Left renal cortex interstitium (tissue), 4 donors: Measurements from ENCODE around the gene IFI35. TPM values are rescaled to one million over a fixed set of nuclear protein-coding genes. Genes with fewer than 3 reads are reported as not detected.
A peak's percentile ranks its signal among the peaks of the same experiment; 100 is the strongest.

Experiments
- DNase-seq, 4 donors: peaks; one replicate each; pipeline ENCODE4 v3.0.0-alpha.2; 2013; ENCODE audit warnings: low read depth in 4 of 4, low spot score in 2 of 4, missing footprints in 1 of 4
- polyA plus RNA-seq, 4 donors: library from polyadenylated mRNA; unstranded; fragments of 120-200 nt; gene quantifications; one replicate each; pipeline ENCODE4 v1.2.1, GENCODE V29; 2013; ENCODE audit not compliant: insufficient read length in 4 of 4

IFI35 gene
- polyA plus RNA-seq, 4 donors: 9.9 to 12.5 (median 11.3) TPM

DNA sequence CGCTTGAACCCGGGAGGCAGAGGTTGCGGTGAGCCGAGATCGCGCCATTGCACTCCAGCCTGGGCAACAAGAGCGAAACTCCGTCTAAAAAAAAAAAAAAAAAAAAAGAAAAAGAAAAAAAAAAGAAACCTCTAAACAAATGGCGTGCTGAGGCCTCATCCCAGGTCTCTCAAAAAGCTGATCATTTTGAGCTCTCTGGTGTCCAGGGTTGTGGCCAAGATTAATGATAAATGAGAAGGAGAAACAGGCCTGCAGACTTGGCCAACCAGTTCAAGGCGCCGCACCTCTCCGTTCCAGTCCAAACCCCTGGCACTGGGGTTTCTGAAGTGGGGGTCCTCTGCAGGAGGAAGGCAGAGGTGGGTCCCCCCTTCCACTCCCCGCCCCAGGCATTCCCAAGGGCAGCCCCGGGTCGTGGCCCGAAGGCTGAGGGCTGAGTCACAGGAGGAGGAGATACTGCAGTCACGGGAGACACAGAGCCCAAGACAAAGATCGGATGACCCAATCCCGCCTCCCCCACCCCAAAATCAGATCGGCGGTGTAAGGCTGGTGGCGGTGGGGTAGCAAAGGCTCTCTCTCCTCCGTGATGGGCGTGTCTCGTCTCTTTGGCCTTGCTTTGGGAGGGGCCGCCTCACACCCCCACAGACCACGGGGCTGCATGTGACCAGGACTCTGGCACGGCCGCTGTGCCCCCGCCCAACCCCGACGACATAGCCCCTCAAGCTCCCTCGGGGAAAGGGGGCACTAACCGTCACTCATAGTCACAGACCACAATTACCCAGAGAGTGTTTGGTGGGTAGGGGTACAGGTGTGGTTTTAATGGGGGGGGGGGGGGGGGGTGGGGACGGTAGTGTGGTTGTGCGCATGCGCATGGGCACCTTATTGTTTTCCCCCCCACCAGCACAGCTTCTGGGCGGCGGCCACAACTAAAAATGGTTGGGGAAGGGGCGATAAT lies 14.5 kb downstream of the IFI35 start:
- DNase-seq: no peak

DNA sequence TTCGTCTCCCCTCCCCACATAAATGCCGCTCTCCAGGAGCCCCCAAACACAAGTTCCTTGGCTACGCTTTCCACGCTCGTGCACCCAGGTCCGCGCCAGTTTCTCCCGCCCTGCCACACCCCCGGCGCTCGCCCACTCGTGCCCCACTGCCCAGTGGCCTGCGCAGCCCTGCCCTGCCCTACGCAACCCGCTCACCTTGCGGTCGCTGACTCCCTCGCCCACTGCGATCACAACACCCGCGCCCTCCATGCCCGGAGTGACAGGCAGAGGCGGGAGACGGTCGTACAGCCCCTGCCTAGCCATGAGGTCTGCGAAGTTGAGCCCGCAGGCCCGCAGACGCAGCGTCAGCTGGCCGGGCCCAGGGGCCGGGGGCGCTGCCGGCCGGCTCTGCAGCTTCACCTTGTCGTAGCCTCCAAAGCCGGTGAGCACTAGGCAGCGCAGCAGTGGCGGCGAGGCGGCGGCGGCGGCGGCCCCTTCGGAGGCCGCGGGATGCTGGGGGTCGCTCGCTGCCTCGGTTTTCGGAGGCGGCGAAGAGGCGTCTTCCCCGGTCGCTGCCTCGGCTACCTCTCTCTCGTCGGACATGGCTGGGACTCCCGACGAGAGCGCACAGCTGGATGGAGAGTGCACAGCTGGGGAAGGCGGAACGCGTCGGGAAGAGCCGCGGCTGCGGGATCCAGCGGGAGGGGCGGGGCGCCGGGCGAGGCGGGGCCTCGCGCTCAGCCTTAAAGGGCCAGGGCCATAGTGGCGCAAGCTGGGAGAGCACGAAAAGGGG lies 15.3 kb downstream of the IFI35 start, which contains the start of gene VAT1:
Gene VAT1 (minus strand): TSS at position 645 of the 772 bp plus-strand sequence. CDS start 63 bp downstream, at position 582.
- peak in 1 of 4 donors; percentile 72 for DNase-seq

DNA sequence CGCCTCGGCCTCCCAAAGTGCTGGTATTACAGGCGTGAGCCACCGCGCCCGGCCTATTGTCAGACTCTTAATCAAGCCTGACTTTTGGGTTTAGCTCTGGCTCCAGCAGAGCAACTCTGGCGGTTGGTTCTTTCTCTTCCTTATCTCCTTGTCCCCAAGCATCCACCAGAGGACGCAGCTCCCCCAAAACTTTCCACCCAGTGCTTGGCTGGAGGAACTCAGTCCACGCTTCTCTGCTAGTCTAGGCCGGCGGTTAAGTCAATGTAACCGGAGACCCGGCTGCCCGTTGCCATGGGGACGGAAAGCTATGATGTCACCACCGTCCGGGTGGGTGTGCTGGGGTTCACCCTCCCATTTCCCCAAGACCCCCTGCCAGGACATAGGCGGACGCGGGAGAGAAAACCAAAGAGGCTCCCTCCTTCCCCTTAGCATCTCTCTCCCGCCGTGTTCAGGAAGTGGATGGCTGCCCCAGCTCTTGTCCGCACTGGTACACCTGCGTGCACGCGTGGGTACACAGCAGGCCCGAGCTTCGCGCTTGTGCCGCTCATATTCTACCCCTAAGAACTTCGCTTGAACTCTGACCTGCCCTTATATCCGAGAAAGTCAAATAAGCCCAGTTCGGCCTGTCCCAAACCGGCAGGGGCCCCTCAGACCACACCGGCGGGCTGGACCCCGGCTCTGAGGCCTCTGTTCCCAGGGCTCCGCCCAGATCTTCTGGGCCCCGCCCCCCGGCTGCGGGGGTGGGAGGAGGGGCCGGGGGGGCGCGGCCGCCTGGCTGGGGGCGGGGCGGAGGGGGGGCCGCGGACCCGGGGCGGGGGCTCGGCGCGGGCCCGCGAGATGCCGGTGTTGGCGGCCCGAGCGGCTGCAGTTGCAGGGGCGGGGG lies 18.1 kb downstream of the IFI35 start, which contains the start of gene RND2:
Gene RND2 (plus strand): TSS at position 825 of the 883 bp plus-strand sequence. CDS start 117 bp downstream, outside the sequence.
- peak; percentile 84 to 93 (median 87) for DNase-seq

DNA sequence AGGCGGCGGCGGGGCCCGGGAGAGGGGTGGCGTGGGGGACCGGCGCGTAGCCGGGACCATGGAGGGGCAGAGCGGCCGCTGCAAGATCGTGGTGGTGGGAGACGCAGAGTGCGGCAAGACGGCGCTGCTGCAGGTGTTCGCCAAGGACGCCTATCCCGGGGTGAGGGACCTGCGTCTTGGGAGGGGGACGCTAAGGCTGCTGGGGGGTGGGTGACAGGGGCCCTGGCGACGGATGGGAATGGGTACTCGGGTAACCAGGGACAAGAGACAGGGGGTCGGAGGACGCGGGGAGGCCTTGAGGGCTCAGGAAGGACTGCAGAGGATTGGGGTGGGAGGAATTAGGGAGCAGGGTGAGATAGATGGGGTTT lies 18.7 kb downstream of the IFI35 start:
- no peak for DNase-seq

DNA sequence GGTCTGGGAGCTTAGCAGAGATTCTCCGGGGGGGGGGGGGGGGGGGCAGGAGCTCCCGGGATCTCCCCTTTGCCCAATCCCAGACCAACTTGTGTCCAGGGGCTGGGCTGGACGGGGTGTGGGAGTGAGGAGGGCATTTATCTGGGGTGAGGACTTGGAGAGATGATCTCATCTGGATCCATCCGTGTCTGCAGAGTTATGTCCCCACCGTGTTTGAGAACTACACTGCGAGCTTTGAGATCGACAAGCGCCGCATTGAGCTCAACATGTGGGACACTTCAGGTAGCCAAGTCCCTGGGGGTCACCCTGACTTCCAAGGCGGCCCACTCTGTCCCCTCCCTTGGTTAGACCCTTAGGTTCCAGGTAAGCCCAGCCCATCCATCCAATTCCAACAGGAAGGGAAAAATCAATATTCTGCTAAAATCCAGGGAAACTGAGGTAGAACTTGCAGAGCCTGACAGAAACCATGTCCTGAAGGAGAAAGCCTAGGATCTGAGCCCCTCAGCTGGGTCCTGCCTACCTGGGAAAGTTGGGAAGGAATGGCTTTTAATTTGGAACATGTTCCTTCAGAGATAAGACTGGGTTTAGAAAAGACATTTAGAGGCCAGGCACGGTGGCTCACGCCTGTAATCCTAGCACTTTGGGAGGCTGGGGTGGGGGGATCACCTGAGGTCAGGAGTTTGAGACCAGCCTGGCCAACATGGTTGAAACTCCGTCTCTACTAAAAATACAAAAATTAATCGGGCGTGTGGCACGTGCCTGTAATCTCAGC lies 19.4 kb downstream of the IFI35 start:
- DNase-seq: no peak

- no peak for DNase-seq
These were observed 20.0 kb downstream of the IFI35 start for GRCh38 chr17:43026595-43026994.

DNA sequence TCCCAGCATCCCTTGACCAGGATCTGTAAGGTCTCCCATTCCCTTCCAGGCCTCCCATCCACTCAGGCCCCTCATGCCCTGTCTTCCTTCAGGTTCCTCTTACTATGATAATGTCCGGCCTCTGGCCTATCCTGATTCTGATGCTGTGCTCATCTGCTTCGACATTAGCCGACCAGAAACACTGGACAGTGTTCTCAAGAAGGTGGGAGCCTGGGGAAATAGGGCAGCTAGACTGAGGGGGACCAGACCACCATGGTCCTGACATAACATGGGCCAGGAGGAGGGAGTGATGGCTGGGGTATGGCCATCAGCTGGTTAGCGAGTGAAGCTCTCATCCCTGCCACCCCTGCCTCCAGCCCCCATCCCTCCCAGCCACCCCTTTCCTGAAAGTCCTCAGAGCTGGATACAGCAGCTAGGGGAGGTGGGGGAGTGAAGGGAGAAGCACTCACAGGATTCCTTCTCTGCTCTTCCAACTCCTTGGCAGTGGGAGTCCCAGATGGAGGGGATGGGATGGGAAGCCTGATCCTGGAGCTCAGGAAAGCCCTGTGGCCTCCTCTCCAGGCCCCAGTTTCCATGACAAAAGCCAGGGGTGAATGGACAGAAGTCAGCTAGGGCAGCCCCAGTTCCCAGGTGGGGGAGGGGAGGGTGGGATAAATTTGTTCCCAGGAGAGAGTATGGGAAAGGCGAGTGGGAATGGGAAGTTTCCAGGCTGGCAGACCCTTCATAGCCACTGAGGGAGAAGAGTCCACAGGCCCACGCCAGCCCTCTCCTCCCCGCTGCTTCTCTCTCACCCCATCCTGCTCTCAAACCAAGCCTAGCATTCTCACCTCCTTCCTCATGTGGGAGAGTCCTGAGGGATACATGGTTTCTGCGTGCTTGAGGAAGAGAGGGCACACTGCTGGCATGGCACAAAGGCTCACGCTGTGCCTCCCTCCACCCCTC lies 20.8 kb downstream of the IFI35 start:
- DNase-seq: no peak

GRCh38 chr17:43028221-43028861 lies 21.8 kb downstream of the IFI35 start:
- DNase-seq: no peak

GRCh38 chr17:43030137-43030767 lies 23.7 kb downstream of the IFI35 start:
- no peak for DNase-seq

DNA sequence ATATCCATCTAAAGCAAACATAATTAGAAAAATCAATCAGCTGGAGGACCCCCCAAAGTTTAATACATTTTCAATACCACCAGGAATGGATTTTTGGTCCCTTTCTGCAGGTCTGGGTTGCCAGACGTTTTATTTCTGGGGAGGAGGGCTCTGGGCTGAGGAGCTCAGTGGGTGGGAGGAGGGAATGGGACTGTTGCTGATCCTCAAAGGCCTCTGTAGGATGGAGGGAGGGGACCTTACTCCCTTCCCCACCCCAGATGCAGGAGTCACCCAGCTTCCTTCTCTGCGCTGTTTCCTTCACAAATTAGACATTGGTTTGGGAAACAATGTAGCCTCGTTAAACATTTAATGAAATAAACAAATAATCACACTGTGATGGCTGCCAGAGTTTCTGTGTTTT lies 25.1 kb downstream of the IFI35 start:
- DNase-seq: no peak

DNA sequence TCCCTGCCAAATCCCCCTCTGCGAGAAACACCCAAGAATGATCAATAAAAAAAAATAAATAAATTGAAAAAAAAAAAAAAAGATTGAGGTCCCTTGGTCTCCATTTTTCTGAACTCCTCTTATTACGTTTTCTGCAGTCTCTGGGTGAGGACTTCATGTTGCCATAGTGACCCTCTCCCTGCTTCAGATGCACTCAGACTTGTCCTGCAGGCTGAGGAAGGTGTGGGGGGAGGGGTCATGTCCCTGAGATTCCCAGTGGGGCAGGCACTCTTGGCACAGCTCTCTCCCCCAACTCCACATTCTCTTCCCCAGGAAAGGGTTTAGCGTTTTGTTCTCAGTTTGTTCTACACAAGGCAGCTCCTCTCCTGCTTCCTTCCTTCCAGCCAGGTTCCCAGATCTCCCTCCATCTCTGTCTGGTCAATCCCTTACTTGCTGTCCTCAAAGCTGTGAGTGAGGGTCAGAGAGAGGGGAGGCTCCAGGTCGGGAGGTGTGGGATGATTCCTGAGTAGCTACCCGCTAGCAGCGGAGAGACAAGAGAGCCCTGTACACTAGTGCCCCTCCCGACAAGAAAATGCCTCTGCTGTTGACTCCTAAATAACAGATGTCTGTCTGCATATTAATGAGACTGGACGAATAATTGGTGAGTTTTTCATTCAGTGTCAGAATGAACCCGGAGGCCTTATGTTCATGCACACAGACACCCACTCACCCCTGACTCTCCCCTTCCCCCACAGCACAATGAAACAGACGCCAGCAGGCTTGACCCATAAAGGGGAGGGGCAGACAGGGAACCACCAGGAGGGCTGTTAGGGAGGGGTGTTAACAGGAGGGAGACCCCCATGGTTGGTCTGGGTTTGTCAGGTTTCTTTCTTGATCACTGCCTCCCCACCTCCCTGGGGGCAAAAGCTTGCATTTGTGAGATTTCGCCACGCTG lies 27.6 kb downstream of the IFI35 start:
- DNase-seq: no peak

- no peak for DNase-seq
These were observed 28.3 kb downstream of the IFI35 start for GRCh38 chr17:43034894-43035293.

DNA sequence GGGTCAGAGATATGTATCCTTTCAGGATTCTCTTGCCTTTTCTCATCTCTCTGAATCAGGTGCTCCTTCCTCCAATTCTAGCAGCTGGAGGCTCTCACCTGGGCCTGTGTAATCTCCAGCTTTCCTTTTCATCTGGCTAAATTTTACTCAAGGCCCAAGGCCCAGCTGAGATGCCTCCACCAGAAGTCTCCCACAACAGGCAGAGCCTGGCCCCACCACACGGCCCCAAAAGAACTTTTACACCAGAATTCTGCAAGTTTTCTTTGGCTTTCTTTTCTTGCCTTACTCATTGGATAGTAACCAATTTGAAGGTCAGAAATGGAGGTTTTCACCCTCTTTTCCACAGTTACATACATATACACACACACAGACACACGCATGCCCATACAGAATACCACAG lies 33.1 kb downstream of the IFI35 start:
- no peak for DNase-seq

DNA sequence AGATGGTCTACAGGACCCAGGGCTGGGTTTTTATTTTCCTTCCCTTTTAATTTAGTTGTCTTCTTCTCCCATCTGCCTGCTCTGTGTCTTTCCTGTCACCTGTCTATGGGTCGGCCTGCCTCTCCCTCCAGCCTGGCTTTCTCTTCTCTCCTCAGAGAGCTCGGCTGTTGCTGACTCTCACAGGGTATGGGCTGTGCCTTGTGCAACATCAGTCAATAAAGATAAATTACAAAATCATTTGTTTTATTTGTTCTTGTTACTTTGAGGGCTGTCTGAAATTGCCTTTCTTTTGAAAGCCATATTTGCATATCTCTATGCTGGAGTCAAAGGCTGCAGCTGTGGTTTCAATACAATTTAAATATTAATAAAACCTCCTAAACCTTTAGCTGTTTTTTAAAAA lies 34.1 kb downstream of the IFI35 start:
- DNase-seq: no peak

DNA sequence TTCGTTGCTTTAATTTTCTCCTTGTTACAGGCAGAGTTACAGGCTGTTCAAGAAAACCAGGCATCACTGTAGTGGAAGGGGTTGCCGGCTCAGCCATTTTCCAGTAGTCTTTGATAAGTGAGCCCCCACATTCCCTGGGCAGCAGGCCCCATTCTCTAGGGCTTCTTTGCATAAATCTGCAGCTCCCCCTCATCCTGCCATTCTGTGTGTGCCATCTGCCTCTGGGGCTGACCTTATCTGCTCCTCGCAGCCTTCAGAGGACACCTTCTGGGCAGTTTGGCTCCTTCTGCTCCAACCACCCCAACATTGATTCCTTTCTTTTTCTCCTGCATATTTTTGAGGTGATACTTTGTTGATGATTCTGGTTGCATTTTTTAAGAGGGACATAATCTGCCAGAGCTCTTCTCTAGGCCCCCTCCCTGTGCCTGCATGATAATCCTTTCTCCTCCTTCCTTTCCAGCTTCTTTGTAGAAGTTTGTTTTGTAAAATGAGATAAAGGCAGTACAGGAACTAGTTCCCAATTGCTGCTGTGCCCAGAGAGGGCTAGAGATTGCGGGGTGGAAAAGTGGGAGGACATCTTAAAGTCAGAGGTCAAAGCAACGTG lies 35.5 kb downstream of the IFI35 start:
- no peak for DNase-seq

GRCh38 chr17:43043307-43043706 lies 36.7 kb downstream of the IFI35 start:
- DNase-seq: no peak
